NCI-H146 treated with DMSO at 0.1 percent for 48 hours (cell line): ENCODE results near the gene CLEC2D.
"Not testable (repeated sequence)": the region's sequence is repeated elsewhere in the genome, so short reads cannot be mapped to it uniquely, and the experiment has no call there.

ENCODE experiments used
- DNase-seq: peaks from one replicate; lab custom pipeline; 2025; ENCODE audit not compliant: unreplicated experiment; lab: John Stamatoyannopoulos, UW

Gene CLEC2D

GRCh38 chr12:9699269-9699897 is 29.9 kb downstream of the CLEC2D start:
- DNase-seq = no peak

- no peak for DNase-seq
Measured at GRCh38 chr12:9699898-9700605, 30.5 kb downstream of the CLEC2D start.

- no peak for DNase-seq
Measured at GRCh38 chr12:9700606-9700956, 31.1 kb downstream of the CLEC2D start.

DNA sequence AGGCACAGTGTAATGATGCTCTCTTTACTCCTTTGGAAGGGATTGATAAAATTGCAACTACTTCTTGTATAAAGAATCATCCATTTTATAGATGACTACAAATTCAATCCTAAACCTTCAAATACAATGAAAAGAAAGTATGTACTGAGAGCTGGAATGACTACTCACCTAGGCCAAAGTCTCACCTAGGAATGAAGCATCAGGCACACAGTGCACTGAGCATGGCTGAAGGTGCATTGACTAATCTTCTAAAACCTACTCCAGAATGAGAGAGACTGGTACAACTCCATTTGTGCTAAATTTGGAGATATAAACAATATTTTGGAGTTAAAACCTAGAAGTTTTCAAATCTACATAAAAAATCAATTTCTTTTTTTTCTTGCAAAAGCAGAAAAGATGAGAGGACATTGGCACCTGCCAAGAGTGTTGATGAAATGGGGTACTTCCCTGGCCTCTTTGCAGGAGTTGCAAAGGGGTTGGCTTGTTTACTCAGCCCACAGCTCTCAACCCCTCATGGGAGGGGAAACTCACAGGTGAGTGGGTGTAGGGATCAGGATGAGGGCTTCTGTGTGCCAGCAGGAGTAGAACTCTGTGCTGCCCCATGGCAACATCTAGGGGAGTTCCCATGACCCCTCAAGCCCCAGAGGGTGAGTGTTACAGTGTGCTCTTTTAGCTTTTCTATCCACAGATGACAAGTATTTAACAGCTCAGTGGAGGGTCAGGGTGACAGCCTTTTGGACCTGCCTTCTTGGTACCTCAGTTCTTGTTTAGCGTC is 32.1 kb downstream of the CLEC2D start:
- DNase-seq = no peak

DNA sequence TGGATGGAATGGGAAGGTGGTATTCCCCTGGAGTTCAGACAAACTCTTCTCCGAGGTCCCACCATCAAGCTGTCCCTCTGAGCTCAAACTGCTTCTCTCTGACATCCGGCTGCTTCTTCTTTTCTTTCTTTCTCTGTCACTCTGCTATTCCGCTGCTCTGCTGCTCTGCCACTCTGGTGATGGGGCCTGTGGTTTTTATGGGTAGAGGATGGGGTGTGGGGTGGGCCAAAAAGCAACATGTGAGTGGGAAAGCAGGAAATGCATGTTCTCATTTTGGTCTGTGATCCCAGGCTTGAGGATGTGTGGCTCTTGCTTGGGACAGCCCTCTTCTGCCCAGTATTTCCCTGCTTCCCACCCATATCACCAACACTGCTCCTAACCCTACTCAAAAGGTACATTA is 32.7 kb downstream of the CLEC2D start:
- no peak for DNase-seq

GRCh38 chr12:9704561-9704960 is 35.0 kb downstream of the CLEC2D start:
- DNase-seq = not testable (repeated sequence)

GRCh38 chr12:9706086-9706685 is 36.7 kb downstream of the CLEC2D start:
- DNase-seq = no peak

- DNase-seq = no peak
Measured at GRCh38 chr12:9707356-9707755, 37.8 kb downstream of the CLEC2D start.

- DNase-seq = peak; percentile 45
Measured at GRCh38 chr12:9707864-9708808, 38.6 kb downstream of the CLEC2D start.

DNA sequence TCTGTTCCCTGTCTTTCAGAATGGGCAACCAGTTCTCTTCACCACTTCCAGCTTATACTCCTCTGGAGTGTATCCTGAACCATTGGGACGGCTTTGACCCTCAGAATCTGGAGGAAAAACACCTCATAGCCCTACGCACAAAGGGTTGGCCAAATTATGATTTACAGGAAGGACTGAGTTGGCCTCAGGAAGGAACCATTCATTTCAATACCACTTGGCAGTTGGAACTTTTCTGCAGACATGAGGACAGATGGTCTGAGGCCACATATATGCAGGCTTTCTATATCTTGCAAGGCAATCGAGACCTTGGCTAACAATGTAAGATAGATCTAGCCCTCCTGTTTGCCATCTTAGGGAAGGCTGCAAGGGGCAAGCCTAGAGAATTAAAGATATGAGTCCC is 39.3 kb downstream of the CLEC2D start:
- DNase-seq = no peak

- no peak for DNase-seq
Measured at GRCh38 chr12:9710584-9711375, 41.3 kb downstream of the CLEC2D start.

DNA sequence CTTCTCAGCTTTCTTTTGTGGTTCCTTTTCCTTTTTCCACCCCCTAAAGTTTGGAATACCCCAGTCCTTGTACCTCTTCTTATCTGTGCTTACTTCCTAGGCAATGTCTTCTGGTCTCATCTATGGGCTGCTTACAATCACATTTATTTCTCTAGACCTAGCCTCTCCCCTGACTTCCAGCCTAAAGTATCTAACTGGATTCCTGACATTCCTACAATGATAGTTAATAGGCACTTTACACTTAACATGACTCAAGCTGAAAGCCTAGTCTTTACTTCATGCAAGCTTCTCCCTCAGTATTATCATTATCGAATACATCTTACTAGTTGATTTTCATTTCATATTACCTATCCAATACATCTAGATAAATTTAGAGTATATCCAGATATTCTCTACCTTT is 42.2 kb downstream of the CLEC2D start:
- no peak for DNase-seq

GRCh38 chr12:9713032-9713558 is 43.6 kb downstream of the CLEC2D start:
- DNase-seq = not testable (repeated sequence)

- no peak for DNase-seq
Measured at GRCh38 chr12:9717070-9717925, 47.8 kb downstream of the CLEC2D start.

- DNase-seq = no peak
Measured at GRCh38 chr12:9718968-9719367, 49.5 kb downstream of the CLEC2D start.

GRCh38 chr12:9719790-9720189 is 50.3 kb downstream of the CLEC2D start:
- DNase-seq = no peak

- no peak for DNase-seq
Measured at GRCh38 chr12:9721394-9722092, 52.0 kb downstream of the CLEC2D start.

GRCh38 chr12:9724023-9724422 is 54.5 kb downstream of the CLEC2D start:
- DNase-seq = no peak
